ENCODE data around the gene LYPD8. TPM values are rescaled to one million over a fixed set of nuclear protein-coding genes. Genes with fewer than 3 reads are reported as not detected.
A peak's percentile ranks its signal among the peaks of the same experiment; 100 is the strongest.

Gene LYPD8
- total RNA-seq, 1 donor from 2014 or later = not detected

DNA sequence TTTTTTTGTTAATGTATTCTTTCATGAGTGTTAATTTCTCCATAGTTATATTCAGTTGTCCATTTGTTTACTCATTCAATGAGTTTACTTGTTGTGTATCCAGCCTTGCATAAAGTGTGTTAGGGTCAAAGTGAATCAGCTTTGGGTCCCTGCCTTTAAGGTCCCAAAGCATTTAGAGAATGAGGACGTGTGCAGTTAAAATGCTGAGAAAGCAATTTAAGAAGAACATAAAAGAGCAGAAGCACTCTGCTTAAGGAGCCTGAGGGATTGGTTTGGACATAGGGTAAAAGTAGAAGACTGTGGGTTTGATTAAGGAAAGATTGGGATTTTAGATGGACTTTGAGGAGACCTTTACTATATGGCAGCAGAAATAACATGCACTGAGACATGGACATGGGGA is 56.5 kb downstream of the LYPD8 start:
- DNase-seq (ENCODE audit: low read depth in 2 of 2) = no peak

DNA sequence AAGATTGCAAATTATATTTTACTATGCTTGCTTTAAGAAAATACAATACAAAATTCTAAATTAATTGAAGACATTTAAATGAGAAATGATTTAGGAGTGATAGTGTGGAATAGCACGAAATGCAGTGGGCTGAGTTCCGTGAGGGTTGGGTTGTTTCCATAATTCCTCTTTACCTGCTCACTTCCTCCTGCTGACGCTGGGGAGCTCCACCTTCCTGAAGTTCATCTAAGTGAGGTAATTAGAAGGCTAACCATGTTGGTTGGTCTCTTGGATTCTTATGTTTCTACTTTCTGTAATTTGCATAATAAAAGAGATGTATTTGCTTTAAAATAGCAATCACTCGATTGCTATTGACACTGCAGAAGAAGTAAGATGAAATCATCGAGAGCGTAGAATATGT is 57.7 kb downstream of the LYPD8 start:
- no peak for DNase-seq (ENCODE audit: low read depth in 2 of 2)

- DNase-seq (ENCODE audit: low read depth in 2 of 2) = no peak
Measured at GRCh38 chr1:248696774-248697173, 58.8 kb downstream of the LYPD8 start.

GRCh38 chr1:248696261-248696660 is 59.3 kb downstream of the LYPD8 start:
- peak in 1 of 2 donors; percentile 5 for DNase-seq (ENCODE audit: low read depth in 2 of 2)

DNA sequence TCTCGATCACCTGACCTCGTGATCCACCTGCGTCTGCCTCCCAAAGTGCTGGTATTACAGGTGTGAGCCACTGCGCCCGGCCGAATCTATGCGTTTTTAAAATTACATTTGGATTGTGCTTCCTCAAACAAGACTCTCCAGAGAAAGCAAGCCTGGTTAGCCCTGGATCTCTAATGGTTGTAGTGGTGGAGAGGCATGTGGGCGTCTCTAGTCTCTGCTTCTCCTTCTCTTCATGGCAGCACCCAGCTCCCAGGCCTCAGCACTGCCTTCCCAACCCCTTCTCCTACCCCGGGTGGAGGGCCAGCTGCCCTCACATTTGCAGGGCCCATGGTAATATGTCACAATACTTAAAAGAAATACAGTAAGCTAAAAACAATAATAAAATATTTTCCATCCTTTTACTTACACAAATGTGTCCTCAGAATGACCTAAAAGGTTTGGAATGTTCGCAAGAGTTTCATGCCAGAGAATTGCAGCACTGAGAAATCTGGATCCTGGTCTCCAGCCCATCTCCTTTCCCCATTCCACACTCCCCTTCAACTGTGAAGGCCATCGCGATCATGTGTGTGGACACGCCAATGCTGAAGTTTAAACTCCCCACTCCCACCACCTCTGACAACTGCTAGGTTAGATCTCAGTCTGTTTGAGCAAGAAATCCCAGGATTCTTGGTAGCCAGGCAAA is 60.0 kb downstream of the LYPD8 start:
- DNase-seq (ENCODE audit: low read depth in 2 of 2) = no peak

DNA sequence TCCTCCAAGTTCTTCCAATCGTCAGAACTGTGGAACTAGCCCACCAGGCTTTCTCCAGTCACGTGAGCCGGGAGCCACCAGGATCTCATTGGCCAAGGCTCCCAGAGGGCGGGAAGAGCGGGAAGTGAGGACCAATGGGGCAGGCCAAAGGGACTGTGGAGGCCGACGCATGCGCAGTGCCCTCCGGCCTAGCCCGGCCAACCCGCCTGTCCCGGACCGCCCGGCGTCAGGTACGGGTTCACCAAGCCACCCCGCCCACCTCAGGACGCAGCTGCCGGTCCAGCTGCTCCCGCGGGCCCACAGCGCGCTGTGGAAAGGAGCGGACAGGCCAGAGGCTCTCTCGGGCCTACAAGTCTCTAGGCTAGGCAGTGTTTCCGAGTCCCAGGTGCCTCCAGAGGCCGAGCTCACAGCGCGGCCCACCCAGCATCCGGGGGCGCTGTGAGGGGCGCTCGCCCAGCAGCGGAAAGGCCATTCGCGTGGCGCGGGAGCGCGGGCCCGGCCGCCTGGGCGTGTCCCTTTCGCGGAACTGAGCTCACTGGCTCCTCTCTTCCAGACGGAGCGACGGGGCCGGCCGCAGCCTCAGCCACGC is 63.9 kb downstream of the LYPD8 start:
- no peak for DNase-seq (ENCODE audit: low read depth in 2 of 2)

Other genes starting within 250 kb of the LYPD8 start
- gene OR2G6, start 247.7 kb downstream of the LYPD8 start, total RNA-seq = not detected in 2 replicates
- not detected in 2 replicates for gene OR2T29, start 193.0 kb downstream of the LYPD8 start, total RNA-seq
- not detected in 2 replicates for gene OR2T34, start 181.0 kb downstream of the LYPD8 start, total RNA-seq
- gene OR2T10, start 158.1 kb downstream of the LYPD8 start, total RNA-seq = not detected in 2 replicates
- not detected in 2 replicates for gene OR2T11, start 120.7 kb downstream of the LYPD8 start, total RNA-seq
- not detected in 2 replicates for gene OR2T35, start 110.5 kb downstream of the LYPD8 start, total RNA-seq
- not detected in 2 replicates for gene OR2T27, start 100.2 kb downstream of the LYPD8 start, total RNA-seq
- gene OR14I1, start 53.0 kb downstream of the LYPD8 start, total RNA-seq = not detected in 2 replicates
- gene SH3BP5L, start 70.2 kb upstream of the LYPD8 start, total RNA-seq = 13.9 and 20.0 TPM in 2 replicates
- 12.0 and 16.7 TPM in 2 replicates for gene ZNF672, start 82.5 kb upstream of the LYPD8 start, total RNA-seq
- gene ZNF692, start 103.3 kb upstream of the LYPD8 start, total RNA-seq = 4.4 and 7.9 TPM in 2 replicates
- gene PGBD2, start 150.5 kb upstream of the LYPD8 start, total RNA-seq = 4.8 and 10.9 TPM in 2 replicates

Data from lung microvascular endothelial cell (primary cell).